ENCODE results near the gene PCMTD2.

DNA sequence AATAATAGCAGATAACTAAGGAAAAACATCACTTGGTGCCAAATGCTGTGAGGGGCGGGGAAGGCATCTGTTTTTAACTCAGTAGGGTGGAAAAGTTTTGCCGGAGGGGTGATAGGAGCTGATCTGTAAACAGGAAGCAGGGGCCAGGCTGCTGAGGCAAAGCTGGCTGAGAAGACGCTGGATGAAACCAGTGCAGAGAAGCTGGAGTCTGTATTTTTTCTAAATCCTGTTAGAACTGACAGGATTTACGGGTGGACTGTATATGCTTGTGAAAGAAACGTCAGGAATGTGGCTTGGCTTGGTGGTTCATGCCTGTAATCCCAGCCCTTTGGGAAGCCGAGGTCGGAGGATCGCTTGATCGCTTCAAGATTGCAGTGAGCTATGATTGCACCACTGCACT is 5.6 kb downstream of the PCMTD2 start:
- TF ChIP-seq EP300 (IDR thresholded peaks at IDR 0.05) (no peak), POLR2AphosphoS5 (IDR thresholded peaks at IDR 0.05) (peak in 1 of 4 donors; percentile 21)

Data from sigmoid colon (tissue), 4 donors.